ENCODE data around the gene ABTB2. TPM values are rescaled to one million over a fixed set of nuclear protein-coding genes. Genes with fewer than 3 reads are reported as not detected.

ABTB2 gene
- total RNA-seq, 1 donor from 2014 or later: 3.1 TPM

GRCh38 chr11:34245041-34245440 lies 112.8 kb downstream of the ABTB2 start:
- TF ChIP-seq, protein P1, sequence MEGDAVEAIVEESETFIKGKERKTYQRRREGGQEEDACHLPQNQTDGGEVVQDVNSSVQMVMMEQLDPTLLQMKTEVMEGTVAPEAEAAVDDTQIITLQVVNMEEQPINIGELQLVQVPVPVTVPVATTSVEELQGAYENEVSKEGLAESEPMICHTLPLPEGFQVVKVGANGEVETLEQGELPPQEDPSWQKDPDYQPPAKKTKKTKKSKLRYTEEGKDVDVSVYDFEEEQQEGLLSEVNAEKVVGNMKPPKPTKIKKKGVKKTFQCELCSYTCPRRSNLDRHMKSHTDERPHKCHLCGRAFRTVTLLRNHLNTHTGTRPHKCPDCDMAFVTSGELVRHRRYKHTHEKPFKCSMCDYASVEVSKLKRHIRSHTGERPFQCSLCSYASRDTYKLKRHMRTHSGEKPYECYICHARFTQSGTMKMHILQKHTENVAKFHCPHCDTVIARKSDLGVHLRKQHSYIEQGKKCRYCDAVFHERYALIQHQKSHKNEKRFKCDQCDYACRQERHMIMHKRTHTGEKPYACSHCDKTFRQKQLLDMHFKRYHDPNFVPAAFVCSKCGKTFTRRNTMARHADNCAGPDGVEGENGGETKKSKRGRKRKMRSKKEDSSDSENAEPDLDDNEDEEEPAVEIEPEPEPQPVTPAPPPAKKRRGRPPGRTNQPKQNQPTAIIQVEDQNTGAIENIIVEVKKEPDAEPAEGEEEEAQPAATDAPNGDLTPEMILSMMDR (IDR thresholded peaks at IDR 0.05; ENCODE audit: unreplicated experiment): no peak
- Mint-ChIP-seq H3K36me3 (no peaks in the 10 kb centered on the region), H3K9me3 (no peaks in the 10 kb centered on the region), H3K4me1 (peaks cover 14% of the 10 kb centered on the region), H3K27me3 (ENCODE audit: low read depth) (no peaks in the 10 kb centered on the region), H3K27ac (no peak overlapping the region), H3K4me3 (no peak overlapping the region)
- no peak for DNase-seq (ENCODE audit: low spot score in 2 of 2, unreplicated experiment in 2 of 2)

GRCh38 chr11:34243600-34244464 lies 114.0 kb downstream of the ABTB2 start:
- DNase-seq (ENCODE audit: low spot score in 2 of 2, unreplicated experiment in 2 of 2): no peak
- Mint-ChIP-seq H3K27me3 (ENCODE audit: low read depth) (no peaks in the 10 kb centered on the region), H3K4me1 (peaks cover 14% of the 10 kb centered on the region), H3K36me3 (no peaks in the 10 kb centered on the region), H3K27ac (peak overlapping the region; percentile 71), H3K9me3 (no peaks in the 10 kb centered on the region), H3K4me3 (no peak overlapping the region)
- TF ChIP-seq, protein P1 (IDR thresholded peaks at IDR 0.05; ENCODE audit: unreplicated experiment): no peak

DNA sequence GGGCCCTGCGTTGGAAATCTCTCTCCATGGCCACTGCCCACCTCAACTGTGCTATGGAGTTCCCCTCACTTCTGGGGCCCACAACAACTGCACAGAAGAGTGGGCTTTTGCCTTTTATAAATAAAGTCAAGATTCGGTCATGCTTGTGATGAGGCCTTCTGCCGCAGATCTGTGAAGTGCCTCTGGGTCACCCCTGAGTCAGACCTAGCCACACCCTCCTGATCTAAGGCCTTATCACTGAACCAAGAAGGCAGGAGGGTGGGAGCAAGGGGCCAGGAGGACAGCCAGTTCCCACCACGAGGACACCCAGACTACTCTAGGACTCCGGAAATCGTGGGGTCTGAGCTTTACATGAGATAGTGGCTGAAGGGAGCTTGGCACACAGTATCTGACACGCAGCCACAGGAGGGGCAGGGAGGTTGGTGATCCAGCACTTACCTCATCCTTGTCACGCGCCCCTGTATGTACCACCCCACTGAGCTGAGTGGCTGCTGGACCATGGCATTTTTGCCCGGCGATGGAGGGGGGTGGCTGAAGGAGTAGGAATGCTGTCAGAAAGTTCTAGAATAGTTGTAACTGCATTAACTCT lies 115.7 kb downstream of the ABTB2 start:
- H3K4me1 Mint-ChIP-seq: peaks cover 14% of the 10 kb centered on the region
- DNase-seq (ENCODE audit: low spot score in 2 of 2, unreplicated experiment in 2 of 2): no peak
- no peaks in the 10 kb centered on the region for H3K27me3 Mint-ChIP-seq (ENCODE audit: low read depth)
- H3K27ac Mint-ChIP-seq: no peak overlapping the region
- peaks cover 3% of the 10 kb centered on the region for H3K9me3 Mint-ChIP-seq
- TF ChIP-seq, protein P1 (IDR thresholded peaks at IDR 0.05; ENCODE audit: unreplicated experiment): no peak
- H3K36me3 Mint-ChIP-seq: no peaks in the 10 kb centered on the region
- H3K4me3 Mint-ChIP-seq: no peak overlapping the region

DNA sequence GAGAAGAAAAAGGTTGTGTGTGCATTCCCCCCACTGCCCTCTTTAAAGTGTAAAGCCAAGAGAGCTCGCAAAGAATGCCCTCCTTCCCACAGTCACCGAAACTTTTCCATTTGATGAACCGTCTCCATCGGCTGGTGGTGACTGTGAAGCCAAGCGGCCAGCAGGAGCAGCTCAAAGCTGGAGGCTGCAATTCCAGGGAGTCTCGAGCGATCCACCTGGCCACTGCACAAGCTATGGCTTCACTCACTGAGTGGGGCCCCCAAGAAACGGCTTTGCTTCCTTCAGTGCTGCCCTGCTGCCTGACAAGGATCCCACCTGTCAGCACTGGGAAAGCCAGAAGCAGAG lies 117.7 kb downstream of the ABTB2 start:
- TF ChIP-seq, protein P1 (IDR thresholded peaks at IDR 0.05; ENCODE audit: unreplicated experiment): no peak
- H3K36me3 Mint-ChIP-seq: no peaks in the 10 kb centered on the region
- H3K27me3 Mint-ChIP-seq (ENCODE audit: low read depth): no peaks in the 10 kb centered on the region
- no peak overlapping the region for H3K4me3 Mint-ChIP-seq
- peaks cover 3% of the 10 kb centered on the region for H3K9me3 Mint-ChIP-seq
- H3K4me1 Mint-ChIP-seq: peaks cover 27% of the 10 kb centered on the region
- DNase-seq (ENCODE audit: low spot score in 2 of 2, unreplicated experiment in 2 of 2): no peak
- no peak overlapping the region for H3K27ac Mint-ChIP-seq

DNA sequence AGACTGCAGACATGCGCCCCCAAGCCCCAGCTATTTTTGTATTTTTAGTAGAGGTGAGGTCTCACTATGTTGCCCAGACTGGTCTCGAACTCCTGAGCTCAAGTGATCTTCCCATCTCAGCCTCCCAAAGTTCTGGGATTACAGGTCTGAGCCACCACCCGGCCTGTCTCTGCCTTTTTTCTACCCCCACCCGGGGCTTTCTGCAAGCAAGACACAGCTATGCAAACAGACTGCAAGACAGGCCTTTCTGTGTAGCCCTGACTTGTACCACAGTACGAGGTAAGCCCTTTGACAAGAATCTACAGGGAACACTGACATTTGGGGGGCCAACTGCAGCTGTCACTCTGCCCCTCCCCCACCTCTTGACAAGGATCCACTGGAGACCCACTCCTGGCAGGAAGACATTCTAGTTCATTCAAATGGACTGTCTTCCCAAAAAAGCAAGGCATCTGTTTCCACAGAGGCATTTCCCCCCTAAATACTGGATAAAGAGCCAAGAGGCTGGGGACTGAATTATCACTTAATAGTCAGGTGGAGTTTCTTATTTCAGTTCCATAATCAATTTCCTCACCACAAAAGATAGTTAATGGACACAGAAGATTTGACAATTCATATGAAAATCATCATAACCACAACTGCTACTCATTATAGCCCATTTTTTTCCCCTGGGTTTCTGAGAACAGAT lies 118.2 kb downstream of the ABTB2 start:
- TF ChIP-seq, protein P1 (IDR thresholded peaks at IDR 0.05; ENCODE audit: unreplicated experiment): no peak
- no peak overlapping the region for H3K27ac Mint-ChIP-seq
- no peak for DNase-seq (ENCODE audit: low spot score in 2 of 2, unreplicated experiment in 2 of 2)
- H3K36me3 Mint-ChIP-seq: no peaks in the 10 kb centered on the region
- H3K4me1 Mint-ChIP-seq: peaks cover 26% of the 10 kb centered on the region
- no peak overlapping the region for H3K4me3 Mint-ChIP-seq
- peaks cover 3% of the 10 kb centered on the region for H3K9me3 Mint-ChIP-seq
- no peaks in the 10 kb centered on the region for H3K27me3 Mint-ChIP-seq (ENCODE audit: low read depth)
